ENCODE results near the gene GPR150.

DNA sequence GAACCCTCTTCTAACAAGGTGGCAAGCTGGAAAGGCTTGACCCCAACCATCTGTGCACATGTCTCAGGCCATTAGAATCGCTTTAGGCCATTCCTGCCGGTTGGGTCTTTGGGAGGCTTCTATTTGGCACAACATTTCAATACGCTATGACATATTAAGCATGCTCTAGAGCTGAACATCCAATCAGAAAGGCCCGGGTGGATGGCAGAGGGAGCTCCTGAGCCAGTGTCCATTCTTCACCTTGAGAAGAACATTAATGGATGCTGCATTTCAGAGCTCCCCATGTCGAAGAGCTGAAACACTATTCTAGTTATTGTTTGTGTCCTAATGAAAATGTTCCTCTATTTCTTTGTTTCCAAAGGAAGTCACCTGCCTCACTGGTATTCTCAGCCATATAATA, 50.1 kb downstream of the GPR150 start:
- TF ChIP-seq CTCF (IDR thresholded peaks at IDR 0.05) (no peak), POLR2A (IDR thresholded peaks at IDR 0.05) (no peak)

All from body of pancreas (tissue), 4 donors.